Cortex of kidney (tissue), 1 donor: Measurements from ENCODE around the gene PLIN5.

ENCODE experiments used
- DNase-seq: peaks from one replicate; lab custom pipeline; 2025; lab: John Stamatoyannopoulos, UW

PLIN5 gene

DNA sequence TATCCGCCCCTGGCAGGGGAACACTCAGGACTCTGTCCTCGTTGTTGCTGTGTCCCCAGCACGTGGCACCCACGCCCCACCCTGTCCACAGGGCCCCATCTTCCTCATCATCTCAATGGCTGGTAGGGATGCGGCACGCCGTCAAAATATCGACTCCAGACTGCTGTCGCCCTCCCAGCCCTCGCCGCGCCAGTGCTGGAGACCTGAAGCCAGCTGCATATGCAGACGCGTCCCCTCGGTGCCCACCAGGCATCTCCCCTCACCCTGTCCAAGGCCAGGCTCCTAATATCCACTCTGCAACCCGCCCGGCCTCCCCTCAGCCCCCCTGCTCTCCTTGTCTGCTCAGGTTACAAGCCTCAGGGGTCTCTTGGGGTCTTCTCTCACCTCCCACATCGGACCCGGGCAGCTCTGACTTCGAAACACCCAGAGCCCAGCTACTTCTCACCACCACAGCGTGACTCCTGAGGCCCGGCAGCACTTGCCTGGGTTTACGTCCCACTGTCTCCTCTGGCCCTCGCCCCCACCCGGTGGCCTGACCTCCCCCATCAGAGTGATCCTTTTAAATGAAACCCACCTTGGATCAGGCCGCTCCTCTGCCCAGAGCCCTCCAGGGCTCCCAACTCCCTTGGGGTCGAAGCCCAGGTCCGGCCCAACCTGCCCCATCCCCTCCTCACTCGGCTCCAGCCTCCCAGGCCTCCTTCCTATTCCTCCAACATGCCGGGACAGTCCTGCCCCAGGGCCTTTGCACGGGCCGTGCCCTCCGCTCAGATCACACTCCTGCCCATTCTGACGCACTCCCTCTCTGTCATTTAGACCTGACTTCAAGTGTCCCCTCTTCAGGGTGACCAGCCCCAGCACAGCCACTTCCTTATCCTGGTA lies 29.2 kb downstream of the PLIN5 start:
- no peak for DNase-seq

DNA sequence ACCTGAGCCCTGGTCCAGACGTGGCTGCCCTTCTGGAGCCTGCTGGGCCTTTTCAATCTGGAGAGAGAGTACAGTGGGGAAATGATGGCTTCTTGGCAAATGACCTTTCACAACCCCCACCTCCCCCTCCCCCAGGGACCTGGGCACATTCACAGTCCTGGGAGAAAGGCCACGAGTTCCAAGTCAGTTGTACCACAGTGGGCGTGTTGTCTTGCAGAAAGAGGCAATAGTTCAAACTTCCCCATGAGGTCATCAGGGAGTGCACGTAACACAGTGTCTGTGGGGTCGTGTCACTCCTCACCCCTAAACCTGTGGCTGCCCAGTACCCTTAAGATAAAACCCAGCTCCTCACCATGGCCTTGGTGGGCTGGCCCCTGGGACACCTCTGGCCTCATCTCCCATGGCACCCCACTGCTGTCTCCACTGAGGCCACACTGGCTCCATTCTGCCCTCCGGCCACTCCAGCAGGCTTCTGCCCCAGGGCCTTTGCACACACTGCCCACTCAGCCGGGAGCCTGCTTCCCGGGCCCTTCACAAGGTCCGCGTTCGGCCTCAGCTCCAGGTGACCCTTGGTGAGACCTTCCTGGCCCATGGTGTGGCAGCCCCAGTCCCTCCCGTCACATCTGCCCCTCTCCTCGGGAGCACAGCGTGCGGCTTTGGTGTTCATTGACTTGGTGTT lies 30.0 kb downstream of the PLIN5 start:
- no peak for DNase-seq

DNA sequence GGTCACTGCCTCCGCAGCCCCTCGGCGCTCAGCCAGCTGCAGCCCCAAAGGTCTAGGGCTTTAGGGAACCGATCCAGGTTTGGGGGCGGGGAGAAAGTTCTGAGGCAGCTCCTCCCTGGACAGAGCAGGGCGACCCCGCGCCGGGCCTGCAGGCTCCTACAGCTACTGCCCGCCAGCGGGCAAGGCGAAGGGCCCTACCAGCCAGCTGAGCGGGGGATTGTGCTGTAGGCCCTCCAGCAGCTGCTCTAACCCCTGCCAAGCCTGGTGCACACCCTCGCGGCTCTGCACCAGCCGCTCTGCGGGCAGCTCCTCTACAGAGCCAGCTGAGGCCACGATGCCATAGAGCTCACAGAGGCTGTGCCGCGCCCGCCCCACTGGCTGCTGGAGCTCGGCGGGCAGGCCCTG lies 30.7 kb downstream of the PLIN5 start:
- no peak for DNase-seq

DNA sequence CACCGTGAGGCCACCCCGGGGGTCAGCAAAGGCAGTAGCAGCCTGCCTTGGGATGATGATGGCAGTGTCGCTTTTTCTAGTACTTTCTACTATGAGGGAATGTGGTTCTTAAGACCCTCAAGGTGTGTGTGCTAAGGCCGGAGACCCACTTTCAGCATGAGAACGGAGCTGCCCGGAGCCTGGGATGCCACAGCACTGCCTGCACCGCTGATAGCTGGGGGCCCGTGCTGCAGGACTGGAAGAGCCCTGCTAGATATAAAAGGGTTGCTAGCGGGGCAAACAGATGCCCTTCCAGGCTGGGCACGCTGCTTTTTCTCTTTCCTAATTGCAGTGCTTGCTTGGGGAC lies 31.2 kb downstream of the PLIN5 start:
- no peak for DNase-seq

DNA sequence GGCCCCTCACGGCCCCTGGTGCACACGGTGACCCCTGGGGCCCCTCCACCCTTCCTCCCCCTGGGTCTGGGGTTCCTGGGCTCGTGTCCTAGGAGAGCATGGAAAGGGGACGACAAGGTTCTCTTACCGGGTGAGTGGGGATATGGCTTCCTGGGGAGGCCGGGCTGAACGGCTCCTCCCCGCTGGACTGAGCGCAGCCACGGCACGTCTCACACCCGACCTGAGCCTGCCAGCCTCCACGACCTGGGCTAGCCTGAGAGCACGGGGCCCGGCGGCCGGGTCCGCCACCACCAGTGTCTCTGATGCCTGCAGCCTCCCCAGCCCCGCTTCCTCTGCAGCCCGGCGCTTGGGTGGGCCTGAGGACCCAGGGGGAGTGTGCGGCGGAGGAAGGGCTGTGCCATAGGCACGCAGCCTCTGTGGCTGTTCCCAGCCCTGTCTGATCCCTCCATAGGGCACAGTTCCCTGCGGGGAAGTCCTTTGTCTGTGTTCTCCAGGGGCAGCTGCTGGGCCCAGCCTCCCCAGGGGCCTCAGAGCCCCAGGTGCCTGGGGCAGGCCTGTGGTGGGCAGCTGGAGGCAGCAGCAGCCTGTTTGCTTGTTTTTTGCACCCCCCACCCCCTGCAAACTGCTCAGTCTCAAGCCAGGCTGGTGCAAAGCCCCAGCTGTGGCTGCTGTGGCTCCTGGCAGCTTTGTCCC lies 31.7 kb downstream of the PLIN5 start:
- no peak for DNase-seq

DNA sequence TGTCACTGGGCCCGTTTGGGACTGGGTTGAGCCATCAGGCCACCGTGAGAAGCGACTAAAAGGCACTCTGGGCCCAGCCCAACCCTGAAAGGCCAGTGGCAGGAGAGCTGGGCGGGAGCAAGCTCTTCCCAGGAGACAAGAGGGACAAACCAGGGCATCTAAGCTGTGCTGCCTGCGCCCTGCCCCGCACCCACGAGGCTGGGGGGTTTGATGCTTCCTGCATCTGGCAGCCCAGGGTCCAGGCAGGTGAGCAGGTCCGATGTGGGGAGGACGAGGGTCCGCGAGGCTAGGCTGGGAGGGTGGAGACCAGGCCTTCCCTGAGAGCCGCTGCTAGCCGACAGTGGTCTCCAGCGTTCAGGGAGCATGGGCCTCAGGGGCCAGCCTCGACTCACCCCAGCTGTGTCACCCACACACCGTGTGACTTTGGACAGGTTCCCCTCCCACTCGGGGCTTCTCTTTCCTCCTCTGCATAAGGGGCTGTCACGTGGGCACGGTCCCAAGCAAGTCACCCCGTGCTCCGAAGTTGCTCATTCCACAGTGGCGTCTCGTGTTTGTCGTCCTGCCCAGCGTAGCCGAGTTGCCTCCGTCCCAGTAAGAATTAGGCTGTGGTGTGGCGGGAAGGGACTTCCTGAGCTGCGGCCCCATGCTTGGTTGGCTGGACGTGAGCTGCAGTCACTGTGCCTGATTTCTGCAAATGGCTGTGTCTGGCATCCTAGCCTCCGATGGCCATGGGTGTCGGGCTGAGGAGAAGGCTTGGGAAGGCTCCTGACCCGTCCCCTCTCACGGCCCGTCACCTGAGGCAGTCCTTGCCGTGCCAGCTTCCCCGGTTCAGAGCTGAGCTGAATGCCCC lies 32.5 kb downstream of the PLIN5 start:
- no peak for DNase-seq

DNA sequence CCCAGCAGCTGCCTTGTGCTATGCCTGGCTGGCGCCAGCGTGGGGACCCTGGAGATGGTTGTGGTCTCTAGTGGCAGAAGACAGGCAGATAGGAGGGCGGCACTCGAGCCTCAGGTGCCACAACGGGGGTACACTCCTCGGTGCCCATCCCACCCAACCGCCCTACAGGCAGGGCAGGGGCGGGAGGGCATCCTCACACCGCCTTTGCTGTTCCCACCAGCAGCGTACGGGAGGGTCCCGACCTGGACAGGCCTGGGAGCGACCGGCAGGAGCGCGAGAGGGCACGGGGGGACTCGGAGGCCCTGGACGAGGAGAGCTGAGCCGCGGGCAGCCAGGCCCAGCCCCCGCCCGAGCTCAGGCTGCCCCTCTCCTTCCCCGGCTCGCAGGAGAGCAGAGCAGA lies 33.3 kb downstream of the PLIN5 start:
- DNase-seq, result no peak

DNA sequence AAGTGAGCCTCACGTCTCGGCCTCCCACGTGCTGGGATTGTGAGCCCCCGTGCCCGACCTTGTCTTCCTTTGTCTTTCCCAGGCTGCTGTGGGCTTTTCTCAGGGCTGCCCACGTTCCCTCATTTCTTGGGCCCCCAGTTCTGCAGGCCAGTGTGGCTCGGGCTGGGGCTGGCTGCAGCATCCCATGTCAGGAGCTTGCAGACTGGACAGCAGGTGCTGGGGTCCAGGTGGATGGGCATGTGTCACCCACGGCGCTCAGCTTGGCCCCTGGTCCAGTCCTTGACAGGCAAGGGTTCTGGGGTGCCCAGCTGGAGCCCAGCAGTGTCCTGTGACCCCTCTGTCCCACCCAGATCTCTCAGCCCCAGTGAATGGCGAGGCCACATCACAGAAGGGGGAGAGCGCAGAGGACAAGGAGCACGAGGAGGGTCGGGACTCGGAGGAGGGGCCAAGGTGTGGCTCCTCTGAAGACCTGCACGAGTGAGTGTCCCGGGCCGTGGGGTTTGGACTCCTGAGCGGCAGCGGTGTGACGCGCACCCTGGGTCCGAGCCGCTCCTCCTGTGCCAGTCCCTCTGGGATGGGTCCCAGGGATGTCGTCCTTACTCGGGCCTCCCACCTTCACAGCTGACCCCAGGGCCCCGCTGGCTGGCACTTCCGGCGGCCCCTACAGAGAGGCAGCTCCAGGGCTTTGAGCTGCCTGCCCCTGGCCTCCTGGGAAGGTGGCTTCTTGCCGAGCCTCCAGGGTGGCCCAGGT lies 34.0 kb downstream of the PLIN5 start:
- no peak for DNase-seq

DNA sequence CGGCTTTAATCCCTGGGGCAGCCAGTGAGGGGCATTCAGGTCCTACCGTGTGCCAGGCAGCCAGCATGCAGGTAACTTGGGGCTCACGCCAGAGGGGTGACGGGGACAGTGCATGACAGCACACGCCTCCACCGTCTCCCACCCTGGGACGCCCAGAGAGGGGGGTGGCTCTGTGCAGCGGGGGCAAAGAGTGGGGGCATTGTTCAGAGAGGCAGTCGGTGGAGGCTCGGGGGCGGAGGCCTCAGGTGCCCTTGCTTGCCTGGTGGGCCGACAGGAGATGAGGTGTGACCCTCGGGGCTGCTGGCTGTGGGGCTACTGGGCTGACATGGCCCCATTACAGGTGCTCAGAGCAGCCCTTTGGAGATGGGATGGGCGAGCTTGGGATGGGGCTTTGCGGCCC lies 35.2 kb downstream of the PLIN5 start:
- DNase-seq, result no peak

DNA sequence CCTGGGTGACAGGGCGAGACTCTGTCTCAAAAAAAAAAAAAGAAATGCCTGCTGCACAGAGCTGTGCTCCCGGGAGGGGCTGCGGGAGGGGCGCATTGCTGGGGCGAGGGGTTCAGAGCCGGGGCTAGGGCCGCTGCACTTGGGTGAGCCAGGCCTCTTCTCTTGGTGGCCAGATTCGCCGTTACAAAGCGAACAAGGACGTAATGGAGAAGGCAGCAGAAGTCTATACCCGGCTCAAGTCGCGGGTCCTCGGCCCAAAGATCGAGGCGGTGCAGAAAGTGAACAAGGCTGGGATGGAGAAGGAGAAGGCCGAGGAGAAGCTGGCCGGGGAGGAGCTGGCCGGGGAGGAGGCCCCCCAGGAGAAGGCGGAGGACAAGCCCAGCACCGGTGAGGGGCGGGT lies 35.7 kb downstream of the PLIN5 start:
- DNase-seq, result no peak

DNA sequence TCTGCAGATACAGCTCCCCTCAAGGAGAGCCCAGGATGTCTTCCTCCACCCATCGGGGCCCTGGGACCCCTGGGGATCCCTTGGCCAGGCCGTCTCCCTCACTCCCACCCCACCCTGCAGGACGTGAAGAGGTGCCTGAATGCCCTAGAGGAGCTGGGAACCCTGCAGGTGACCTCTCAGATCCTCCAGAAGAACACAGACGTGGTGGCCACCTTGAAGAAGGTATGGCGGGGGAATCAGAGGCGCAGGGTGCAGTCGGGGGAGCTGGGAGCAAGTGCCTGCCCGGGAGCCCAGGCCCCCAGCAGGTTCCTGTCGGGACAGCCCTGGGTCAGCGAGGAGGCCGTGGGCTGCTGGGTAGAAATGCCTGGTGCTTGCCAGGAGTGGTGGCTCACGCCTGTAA lies 36.3 kb downstream of the PLIN5 start:
- DNase-seq, result no peak

DNA sequence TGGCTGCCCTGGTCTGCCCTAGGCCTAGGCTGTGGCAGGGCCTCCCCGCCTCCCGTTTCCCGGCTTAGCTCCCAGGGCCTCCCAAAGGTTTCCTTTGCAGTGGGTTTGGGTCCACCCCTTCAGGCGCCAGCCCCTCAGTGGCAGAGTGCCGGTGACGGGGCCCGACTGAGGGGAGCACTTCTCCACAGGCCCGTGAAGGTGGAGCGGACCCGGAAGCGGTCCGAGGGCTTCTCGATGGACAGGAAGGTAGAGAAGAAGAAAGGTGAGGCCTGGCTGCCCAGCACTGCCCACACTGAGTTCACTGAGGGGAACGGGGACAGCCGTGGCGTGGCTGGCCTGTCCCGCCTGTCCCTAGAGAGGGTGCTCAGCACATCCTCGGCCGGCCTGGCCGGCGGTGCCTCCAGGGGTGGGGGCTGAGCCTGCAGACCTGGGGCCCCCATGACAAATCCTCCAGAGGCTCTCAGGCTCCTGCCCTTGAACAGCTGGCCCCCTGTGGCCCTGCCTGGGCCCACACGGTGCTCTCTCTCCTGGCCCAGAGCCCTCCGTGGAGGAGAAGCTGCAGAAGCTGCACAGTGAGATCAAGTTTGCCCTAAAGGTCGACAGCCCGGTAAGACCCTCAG lies 37.1 kb downstream of the PLIN5 start:
- DNase-seq, result no peak

DNA sequence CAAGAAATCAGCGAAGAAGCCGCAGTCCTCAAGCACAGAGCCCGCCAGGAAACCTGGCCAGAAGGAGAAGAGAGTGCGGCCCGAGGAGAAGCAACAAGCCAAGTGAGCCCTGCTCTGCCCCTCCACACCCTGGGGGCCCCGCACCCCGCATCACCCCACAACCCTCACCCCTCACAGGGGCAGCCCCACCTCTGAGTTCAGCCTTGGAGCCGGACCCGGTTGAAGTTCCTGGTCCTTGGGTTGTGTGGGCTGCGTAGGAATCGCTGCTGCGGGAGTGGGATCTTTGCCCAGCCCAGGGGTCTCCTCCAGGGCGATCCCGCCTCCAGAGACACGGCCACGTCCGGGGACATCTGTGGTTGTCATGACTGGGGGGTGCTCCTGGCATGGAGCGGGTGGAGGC lies 38.7 kb downstream of the PLIN5 start:
- DNase-seq, result no peak

DNA sequence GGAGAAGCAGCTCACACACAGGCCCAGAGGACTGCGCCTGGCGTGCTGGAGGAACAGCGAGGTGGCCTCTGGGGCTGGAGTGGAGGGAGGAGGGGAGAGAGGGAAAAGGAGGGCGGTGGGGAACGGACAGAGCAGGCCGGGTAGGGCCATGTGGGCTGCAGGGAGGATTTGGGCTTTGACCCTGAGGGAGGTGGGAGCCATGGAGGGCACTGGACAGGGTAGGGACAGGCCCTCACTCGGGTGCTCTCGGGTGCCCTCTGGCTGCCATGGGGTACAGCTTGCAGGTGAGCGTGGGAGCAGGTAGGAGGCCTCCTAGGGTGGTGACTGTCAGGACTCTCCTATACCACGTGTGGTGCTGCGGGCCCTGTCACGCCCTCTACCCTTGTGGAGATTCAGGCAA lies 39.6 kb downstream of the PLIN5 start:
- no peak for DNase-seq

DNA sequence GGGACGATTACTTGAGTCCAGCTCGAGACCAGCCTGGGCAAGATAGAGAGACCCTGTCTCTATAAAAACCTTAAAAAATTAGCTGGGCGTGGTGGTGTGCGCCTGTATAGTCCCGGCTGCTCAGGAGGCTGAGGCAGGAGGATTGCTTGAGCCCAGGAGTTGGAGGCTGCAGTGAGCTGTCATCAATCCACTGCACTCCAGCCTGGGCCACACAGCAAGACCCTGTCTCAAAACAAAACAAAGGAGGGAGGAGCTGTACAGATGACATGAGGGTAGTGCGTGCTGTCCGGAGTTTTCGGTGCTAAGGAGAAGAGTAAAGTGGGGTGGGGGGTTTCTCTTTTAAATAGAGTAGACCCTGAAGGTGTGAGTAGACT lies 40.3 kb downstream of the PLIN5 start:
- DNase-seq, result no peak

DNA sequence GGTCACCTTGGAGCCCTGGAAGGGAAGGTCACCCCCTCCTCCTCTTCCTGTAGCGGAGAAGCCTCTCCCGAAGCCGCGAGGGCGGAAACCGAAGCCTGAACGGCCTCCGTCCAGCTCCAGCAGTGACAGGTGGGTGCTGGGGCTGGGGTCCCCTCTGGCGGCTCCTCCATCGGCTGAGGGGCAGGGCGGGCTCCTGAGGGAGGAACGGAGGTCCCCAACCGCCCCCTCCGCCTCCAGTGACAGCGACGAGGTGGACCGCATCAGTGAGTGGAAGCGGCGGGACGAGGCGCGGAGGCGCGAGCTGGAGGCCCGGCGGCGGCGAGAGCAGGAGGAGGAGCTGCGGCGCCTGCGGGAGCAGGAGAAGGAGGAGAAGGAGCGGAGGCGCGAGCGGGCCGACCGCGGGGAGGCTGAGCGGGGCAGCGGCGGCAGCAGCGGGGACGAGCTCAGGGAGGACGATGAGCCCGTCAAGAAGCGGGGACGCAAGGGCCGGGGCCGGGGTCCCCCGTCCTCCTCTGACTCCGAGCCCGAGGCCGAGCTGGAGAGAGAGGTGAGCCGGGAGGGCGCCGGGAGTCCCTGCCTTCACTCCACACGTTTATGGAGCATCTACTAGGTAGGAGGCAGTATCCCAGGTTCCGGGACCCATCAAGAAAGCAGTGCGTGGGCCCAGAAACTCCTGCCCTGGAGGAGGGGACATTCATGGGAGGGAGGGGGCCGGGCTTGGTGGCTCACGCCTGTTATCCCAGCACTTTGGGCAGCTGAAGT lies 40.9 kb downstream of the PLIN5 start:
- no peak for DNase-seq

DNA sequence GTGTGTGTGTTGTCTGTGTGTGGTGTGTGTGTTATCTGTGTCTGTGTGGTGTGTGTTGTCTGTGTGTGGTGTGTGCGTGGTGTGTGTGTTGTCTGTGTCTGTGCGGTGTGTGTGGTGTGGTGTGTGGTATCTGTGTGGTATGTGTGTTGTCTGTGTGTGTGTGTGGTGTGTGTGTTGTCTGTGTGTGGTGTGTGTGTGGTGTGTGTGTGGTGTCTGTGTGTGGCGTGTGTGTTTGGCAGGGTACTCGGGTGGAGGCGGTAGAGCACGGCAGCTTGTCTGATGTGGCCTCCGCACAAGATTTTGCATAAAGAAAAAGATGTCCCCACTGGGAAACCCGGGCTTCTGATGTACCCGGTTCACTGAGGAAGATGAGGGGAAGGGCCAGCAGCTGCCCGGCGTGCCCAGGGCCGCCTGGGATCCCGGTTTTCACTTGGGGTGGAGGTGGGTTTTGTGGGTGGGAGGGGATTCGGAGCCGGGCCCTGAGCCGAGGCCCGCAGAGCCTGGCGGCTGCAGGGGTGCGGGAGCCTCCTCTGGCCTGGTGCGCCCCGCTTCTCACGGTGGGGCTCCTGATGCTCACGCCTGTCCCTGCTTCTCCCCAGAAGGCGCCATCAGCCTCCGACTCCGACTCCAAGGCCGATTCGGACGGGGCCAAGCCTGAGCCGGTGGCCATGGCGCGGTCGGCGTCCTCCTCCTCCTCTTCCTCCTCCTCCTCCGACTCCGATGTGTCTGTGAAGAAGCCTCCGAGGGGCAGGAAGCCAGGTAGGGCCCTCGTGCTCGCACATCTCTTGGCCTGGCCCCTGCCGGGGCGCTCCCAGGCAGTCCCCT lies 41.7 kb downstream of the PLIN5 start:
- no peak for DNase-seq

DNA sequence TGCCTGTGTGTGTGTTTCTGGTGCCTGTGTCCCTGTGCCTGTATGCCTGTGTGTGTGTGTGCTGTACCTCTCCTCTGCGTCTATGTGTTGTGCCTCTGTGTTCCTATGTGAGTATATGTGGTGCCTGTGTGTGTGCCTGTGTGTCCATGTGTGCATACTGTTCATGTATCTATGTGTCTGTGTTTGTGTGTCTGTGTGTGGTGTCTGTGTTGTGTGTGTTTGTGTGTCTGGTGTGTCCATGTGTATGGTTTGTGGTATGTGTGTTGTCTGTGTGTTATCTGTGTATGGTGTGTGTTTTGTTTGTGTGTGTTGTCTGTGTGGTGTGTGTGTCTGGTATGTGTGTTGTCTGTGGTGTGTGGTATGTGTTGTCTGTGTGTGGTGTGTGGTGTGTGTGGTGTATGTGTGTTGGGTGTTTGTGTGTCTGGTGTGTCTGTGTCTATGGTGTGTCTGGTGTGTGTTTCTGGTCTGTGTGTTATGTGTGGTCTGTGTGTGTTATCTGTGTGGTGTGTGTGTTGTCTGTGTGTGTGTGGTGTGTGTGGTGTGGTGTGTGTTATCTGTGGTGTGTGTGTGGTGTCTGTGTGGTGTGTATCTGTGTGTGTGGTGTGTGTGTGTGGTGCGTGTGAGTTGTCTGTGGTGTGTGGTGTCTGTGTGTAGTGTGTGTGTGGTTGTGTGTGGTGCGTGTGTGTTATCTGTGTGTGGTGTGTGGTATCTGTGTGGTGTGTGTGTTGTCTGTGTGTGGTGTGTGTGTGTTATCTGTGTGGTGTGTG lies 42.5 kb downstream of the PLIN5 start:
- no peak for DNase-seq

DNA sequence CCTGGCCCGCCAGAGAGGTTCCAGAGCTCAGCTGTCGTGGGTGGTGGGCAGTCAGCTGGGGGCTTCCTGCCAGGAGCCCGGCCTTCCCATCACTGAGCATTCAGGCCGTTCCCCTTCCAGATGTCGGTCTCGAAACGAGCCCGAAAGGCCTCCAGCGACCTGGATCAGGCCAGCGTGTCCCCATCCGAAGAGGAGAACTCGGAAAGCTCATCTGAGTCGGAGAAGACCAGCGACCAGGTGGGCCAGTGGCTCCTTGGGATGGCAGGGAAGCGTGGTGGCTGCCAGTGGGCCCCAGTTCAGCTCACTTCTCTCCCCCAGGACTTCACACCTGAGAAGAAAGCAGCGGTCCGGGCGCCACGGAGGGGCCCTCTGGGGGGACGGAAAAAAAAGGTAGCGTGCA lies 43.6 kb downstream of the PLIN5 start:
- DNase-seq, result no peak
